MM.1S (cell line): ENCODE data around the gene G0S2.

Source experiments
- DNase-seq: peaks from one replicate; pipeline ENCODE4 v3.0.0-alpha.2; 2015
- H2AFZ ChIP-seq: fragments of 300-600 bp; sonication (generic); 2 replicates; pipeline ENCODE4 v1.6.0; 2016; ENCODE audit warnings: antibody characterized with exemption, low read length
- H3F3A ChIP-seq: fragments of 300-600 bp; sonication (generic); 2 replicates; pipeline ENCODE4 v1.6.1; 2016; ENCODE audit warnings: mild to moderate bottlenecking, antibody characterized with exemption, low read length, moderate library complexity, mixed read lengths; ENCODE audit not compliant: insufficient read depth
- H3K27ac ChIP-seq: fragments of 300-600 bp; sonication (generic); 2 replicates; pipeline ENCODE4 v1.5.1; 2016; ENCODE audit warnings: mild to moderate bottlenecking, low read length
- H3K27me3 ChIP-seq: fragments of 300-600 bp; sonication (generic); replicated peaks from 2 replicates; pipeline ENCODE4 v1.6.0; 2016; ENCODE audit warnings: low read length; ENCODE audit not compliant: insufficient read depth
- H3K36me3 ChIP-seq: fragments of 300-600 bp; sonication (generic); replicated peaks from 2 replicates; pipeline ENCODE4 v1.6.1; 2016; ENCODE audit warnings: mild to moderate bottlenecking, low read length, mixed read lengths; ENCODE audit not compliant: insufficient read depth
- H3K4me1 ChIP-seq: fragments of 300-600 bp; sonication (generic); 2 replicates; pipeline ENCODE4 v1.6.1; 2016; ENCODE audit warnings: low read length, mixed read lengths
- H3K4me2 ChIP-seq: fragments of 300-600 bp; sonication (generic); 2 replicates; pipeline ENCODE4 v1.6.0; 2016; ENCODE audit warnings: low read depth, low read length
- H3K4me3 ChIP-seq: fragments of 300-600 bp; sonication (generic); 2 replicates; pipeline ENCODE4 v1.5.1; 2016; ENCODE audit warnings: low read length, mixed read lengths
- H3K79me2 ChIP-seq: fragments of 300-600 bp; sonication (generic); 2 replicates; pipeline ENCODE4 v1.6.1; 2016; ENCODE audit warnings: mixed run types, low read length, mixed read lengths
- H3K9ac ChIP-seq: fragments of 300-600 bp; sonication (generic); 2 replicates; pipeline ENCODE4 v1.6.1; 2016; ENCODE audit warnings: low read length, mixed read lengths
- H3K9me2 ChIP-seq: fragments of 300-600 bp; sonication (generic); replicated peaks from 2 replicates; pipeline ENCODE4 v1.6.1; 2016; ENCODE audit warnings: mild to moderate bottlenecking, low read length, mixed read lengths; ENCODE audit not compliant: insufficient read depth
- H3K9me3 ChIP-seq: fragments of 300-600 bp; sonication (generic); replicated peaks from 2 replicates; pipeline ENCODE4 v1.6.1; 2016; ENCODE audit warnings: mild to moderate bottlenecking, low read length, mixed read lengths; ENCODE audit not compliant: insufficient read depth
- H4K20me1 ChIP-seq: fragments of 300-600 bp; sonication (generic); 2 replicates; pipeline ENCODE4 v1.6.1; 2016; ENCODE audit warnings: mild to moderate bottlenecking, low read length, moderate library complexity, mixed read lengths; ENCODE audit not compliant: insufficient read depth
- EZH2 ChIP-seq: fragments of 300-600 bp; sonication (generic); optimal IDR thresholded peaks from 2 replicates; pipeline ENCODE3; 2017; ENCODE audit warnings: low read depth, mild to moderate bottlenecking, antibody characterized with exemption, low read length, mixed read lengths
- EZH2phosphoT487 ChIP-seq: fragments of 300-600 bp; sonication (generic); IDR thresholded peaks from 2 replicates; pipeline ENCODE4 v1.6.1; 2018; ENCODE audit warnings: antibody characterized with exemption, low read length
- TF ChIP-seq, protein P1 (sequence below): fragments of 300-600 bp; sonication (generic); IDR thresholded peaks from 2 replicates; pipeline ENCODE4 v1.5.1; 2016; ENCODE audit warnings: antibody characterized with exemption, low read length, mixed read lengths

G0S2 gene

DNA sequence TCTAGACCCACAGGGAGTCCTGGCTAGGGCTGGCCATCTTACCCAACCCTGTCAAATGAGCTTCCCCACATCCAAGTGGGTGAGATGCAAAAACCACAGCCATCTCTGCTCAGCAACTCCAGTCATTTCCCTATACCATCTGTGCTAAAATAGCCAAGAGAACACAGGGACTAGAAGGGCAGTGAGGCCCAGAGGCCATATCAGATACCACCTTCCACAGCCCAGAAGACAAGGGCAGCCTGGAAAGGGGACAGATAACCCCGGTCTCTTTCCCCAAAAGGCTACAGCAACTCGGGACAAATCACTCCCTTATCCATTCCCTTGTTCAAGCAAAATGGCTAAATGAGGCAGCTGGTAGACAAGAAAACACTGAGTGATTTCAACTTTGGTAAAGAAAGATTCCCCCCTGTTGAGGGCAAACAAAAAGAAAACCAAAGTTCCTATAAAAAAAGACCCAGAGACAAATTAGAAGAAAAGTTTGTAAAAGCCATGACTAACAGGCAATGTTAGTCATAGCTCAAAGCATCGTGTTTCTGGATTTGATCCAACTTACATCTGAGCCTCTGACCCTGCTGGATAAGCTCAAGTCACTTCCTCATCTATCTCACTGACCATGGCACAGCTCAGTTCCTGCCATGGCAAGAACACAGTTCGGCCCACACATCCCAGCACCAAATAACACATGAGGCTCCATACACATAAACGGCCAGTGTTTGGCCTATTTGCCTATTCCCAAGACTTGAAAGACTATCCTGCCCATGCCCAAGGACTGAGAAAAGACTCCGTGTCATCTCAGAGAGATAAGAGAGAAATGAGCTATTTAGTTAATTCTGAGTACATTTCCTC lies 26.1 kb upstream of the G0S2 start:
- no peaks in the 10 kb centered on the region for H3K27me3 ChIP-seq
- DNase-seq = no peak

DNA sequence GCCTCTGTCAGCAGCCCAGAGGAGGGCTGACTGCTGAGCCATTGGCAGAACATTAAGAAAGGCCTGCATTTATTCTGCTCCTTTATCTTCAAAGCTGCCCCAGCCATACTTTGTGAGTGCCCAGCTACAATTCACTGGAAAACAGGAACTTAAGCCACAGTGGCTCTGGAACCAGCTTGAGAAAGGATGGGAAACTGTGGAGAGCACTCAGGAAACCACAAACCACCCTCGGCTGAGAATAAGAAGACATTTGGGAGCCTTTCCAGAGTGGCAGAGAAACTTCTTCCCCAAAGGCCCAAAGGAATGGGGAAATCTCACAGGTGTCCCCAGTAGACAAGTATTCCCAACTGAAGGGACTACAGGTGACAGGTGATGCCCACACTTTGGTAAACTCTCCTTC lies 24.8 kb upstream of the G0S2 start:
- no peak overlapping the region for H3K4me3 ChIP-seq
- H3K4me1 ChIP-seq = peaks cover 34% of the 10 kb centered on the region
- H2AFZ ChIP-seq = no peak overlapping the region
- H3F3A ChIP-seq = no peaks in the 10 kb centered on the region
- H3K27ac ChIP-seq = no peak overlapping the region
- no peaks in the 10 kb centered on the region for H3K79me2 ChIP-seq
- H3K9me3 ChIP-seq = no peaks in the 10 kb centered on the region
- no peaks in the 10 kb centered on the region for H4K20me1 ChIP-seq
- no peak for DNase-seq
- TF ChIP-seq EZH2 = no peak
- TF ChIP-seq, protein P1, sequence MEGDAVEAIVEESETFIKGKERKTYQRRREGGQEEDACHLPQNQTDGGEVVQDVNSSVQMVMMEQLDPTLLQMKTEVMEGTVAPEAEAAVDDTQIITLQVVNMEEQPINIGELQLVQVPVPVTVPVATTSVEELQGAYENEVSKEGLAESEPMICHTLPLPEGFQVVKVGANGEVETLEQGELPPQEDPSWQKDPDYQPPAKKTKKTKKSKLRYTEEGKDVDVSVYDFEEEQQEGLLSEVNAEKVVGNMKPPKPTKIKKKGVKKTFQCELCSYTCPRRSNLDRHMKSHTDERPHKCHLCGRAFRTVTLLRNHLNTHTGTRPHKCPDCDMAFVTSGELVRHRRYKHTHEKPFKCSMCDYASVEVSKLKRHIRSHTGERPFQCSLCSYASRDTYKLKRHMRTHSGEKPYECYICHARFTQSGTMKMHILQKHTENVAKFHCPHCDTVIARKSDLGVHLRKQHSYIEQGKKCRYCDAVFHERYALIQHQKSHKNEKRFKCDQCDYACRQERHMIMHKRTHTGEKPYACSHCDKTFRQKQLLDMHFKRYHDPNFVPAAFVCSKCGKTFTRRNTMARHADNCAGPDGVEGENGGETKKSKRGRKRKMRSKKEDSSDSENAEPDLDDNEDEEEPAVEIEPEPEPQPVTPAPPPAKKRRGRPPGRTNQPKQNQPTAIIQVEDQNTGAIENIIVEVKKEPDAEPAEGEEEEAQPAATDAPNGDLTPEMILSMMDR = no peak
- no peak for TF ChIP-seq EZH2phosphoT487
- H3K27me3 ChIP-seq = no peaks in the 10 kb centered on the region
- H3K9me2 ChIP-seq = no peaks in the 10 kb centered on the region
- H3K4me2 ChIP-seq = no peak overlapping the region
- H3K9ac ChIP-seq = no peak overlapping the region
- H3K36me3 ChIP-seq = no peaks in the 10 kb centered on the region

More for the DNA sequence above, 26.1 kb upstream of the G0S2 start:
- Histone ChIP-seq H3K4me1 (peaks cover 30% of the 10 kb centered on the region), H3K9me3 (no peaks in the 10 kb centered on the region), H4K20me1 (no peaks in the 10 kb centered on the region), H3K36me3 (no peaks in the 10 kb centered on the region), H3K4me2 (no peak overlapping the region), H3K27ac (no peak overlapping the region), H3K4me3 (no peak overlapping the region), H3K9me2 (no peaks in the 10 kb centered on the region), H3K79me2 (no peaks in the 10 kb centered on the region), H3K9ac (no peak overlapping the region), H2AFZ (no peak overlapping the region), H3F3A (no peaks in the 10 kb centered on the region)
- TF ChIP-seq, protein P1 = no peak
- TF ChIP-seq EZH2phosphoT487 = no peak
- no peak for TF ChIP-seq EZH2

DNA sequence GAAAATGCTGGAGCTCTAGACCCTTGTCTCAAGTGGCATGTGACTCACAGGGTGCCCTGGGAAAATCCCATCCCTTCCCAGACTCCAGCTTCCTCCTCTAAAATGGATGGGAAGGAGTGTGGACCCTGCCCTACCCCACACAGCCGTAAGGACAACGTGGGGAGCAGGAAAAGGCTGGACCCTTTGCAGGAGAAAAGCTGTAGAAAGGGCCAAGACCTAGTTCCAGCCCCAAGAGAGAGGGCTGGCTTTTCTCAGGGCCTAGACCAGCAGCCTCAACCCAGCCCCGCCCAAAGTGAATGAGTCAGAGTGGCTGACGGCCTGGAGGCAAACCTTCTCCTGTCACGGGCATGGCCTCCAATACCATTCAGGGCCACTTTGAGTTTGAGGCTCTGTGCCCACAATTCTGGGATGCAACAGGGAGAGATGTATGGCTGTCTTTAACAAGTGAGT lies 24.0 kb upstream of the G0S2 start:
- H2AFZ ChIP-seq = peak overlapping the region; percentile 39; the same call in 1 of the 2 replicates
- H3K27me3 ChIP-seq = no peaks in the 10 kb centered on the region

More for the DNA sequence above, 24.0 kb upstream of the G0S2 start:
- Histone ChIP-seq H3K36me3 (no peaks in the 10 kb centered on the region), H3K79me2 (no peaks in the 10 kb centered on the region), H3K9me2 (no peaks in the 10 kb centered on the region), H3K4me3 (no peak overlapping the region), H3K4me2 (no peak overlapping the region), H3K9ac (no peak overlapping the region), H3K27ac (no peak overlapping the region), H4K20me1 (no peaks in the 10 kb centered on the region), H3K9me3 (no peaks in the 10 kb centered on the region), H3K4me1 (peaks cover 34% of the 10 kb centered on the region), H3F3A (no peaks in the 10 kb centered on the region)
- no peak for TF ChIP-seq EZH2
- TF ChIP-seq, protein P1 = no peak
- no peak for TF ChIP-seq EZH2phosphoT487
- DNase-seq = peak; percentile 44
